Measurements from ENCODE around the gene PRKCE.
A peak's percentile ranks its signal among the peaks of the same experiment; 100 is the strongest.

The PRKCE gene

DNA sequence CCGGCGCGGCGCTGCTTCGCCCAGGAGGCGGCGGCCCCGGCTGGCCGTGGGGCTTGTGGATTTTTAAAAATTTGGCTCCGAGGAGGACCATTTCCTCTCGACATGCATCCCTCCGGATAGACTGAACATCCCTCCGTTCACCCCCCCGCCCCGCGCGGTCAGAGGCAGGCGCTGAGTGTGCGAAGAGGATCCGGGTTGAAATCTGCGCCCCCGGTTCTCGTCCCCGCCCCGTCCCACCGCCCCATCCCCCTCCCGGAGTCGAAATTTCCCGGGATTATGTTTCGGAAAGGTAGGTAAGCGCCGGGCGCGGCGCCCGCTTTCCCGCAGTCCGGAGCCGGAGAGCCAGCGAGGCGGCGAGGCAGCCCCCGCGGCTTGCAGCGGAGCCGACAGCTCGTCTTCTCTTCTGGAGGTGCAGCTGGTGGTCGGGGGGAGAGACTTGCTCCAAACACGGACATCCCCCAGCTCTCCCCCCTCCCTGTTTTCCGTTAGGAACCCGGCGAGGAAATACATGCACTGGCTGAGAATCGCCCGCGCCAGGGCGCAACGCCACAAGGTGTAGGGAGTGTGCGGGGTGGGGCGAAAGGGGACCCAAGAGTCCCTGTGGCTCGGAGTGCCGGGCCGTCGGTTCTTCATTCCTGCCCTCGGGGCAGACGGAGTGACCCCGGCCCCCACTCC, at the start of gene PRKCE:
Gene PRKCE, plus strand, starts transcription at position 261 of the 675 bp plus-strand sequence.
- DNase-seq = peak; percentile 28

DNA sequence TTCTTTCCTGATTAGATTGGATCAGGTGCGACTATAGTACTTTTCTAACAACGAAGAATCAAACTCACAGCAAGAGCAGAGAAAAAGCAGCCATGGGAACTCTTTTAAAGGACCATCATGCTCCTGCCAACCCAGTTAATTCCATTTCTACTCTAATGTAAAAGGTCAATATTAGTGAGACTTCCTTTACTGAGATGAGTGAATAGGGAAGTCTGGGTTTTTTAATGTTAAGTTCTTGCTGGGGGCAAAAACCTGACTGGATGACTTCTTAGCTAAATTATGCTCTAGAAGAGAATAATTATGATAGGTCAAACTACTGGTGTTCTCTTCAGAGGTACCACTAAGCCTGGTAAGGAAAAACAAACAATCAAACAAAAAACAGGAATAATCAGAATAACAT, 48.9 kb upstream of the PRKCE start:
- no peak for DNase-seq

DNA sequence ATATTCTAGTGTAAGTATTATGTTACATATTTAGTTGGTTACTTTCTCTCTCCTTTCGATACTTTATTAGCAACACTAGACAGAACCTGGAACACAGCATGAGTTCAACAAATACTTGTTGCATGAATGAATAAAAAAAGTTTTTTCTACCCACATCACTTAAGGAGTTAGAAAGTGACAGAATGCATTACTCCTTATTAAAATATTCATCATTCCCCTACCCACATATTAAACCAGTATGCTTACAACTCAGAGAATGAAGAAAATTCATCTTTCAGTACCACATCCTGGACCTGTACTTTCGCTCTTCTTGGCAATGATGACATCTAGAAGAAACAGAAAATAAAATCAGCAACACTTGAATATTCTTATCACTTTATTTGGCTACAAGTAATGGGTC, 46.4 kb upstream of the PRKCE start:
- DNase-seq = no peak

DNA sequence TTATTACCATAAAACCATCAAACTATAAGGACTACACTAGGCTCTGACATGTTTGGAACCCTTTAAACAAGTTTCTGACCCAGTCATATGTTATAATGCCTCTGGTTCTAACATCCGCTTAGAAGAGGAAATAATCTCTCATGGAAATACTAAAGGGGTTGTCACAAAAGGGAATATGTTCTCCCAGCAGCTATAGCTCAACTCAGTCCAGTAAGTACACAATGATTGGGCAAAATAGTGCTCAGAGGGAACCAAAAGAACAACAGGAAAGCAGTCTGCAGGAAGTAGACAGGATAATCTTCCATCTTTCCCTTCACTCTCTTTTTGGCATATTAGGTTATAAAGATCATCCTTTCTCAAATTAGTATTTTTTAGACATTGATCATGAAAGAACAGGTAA, 44.7 kb upstream of the PRKCE start:
- DNase-seq = no peak

DNA sequence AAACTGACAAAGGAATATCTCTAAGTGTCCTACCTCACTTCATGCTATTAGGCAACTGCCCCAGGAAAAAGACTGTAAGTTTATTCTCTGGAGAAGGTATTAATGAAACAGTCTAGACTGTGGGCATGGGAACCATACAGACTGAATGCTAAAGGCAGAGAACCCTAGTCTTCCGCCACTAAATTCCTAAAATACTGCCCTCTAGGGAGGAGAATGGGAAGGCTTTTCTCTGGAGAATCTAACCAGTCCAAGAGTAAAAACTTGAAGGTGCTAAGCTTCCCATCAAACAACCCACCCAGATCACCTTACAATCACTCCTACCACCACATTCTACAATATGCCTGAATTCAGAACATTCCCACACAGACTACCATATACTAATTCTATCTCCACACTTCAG, 43.8 kb upstream of the PRKCE start:
- no peak for DNase-seq

DNA sequence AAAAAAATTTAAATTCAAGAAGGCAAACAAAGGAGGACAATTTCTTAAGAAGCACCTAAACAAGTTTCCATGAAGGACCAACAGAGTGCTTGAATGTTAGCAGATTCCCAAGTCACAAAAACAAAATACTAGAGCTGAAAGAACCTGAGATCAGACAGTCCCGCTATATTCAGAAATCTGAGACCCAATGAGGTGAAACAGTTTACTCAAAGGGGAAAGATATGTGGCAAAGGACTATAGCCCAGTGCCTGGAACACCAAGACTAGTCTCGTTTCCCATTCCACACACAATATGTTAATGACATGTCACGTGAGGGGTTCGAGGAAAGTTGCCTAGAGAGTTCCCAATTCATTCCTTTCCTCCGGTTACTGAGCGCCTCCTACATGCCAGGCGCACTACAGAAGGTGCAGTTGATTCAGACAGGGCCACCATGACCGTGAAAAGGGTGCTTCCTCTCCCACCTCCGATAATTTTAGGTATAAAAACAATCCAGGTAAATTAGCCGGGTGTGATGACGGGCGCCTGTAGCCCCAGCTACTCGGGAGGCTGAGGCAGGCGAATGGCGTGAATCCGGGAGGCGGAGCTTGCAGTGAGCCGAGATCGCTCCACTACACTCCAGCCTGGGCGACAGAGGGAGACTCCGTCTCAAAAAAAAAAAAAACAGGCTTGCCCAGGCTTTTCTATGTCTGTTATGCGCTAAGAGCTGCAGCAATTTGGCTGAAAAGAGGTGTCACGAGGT, 41.0 kb upstream of the PRKCE start:
- peak; percentile 56 for DNase-seq

DNA sequence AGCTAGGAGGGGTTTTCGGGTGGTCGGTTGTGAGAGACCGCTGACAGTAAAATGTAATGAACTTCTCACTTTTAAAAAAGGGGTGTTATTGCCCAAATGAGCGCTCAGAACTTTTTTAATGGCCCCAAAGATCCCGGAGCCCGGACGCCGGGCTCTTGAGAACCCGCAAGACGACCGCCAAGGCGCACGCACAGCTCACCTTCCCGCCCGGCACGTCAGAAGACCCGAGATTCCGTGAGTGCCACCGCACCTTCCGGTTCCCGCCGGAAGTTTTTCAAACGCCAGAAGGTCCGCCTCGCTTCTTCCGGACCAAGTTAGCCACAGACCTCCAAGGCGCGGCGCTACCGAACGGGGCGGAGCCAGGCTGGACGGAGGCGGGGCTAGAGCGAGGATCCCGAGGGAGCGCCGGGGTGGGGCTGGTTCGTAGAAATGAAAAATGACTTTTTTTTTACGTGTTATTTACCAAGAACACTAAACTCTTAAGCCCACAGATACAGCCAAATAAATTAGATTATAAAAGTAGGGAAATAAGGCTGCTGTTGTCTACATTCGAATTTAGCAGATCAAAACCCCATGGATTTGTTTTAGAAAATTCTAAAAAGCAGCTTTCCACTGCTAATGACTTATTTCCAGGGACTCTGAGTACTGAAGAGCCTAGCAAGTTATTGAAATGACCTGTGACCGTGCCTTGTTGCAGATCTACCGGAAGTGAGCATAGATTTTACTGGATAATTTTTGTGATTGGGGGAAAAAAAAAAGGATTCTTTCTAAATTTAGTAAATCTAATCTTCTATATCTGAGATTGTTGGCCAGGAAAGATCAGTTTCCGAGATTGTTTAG, 40.2 kb upstream of the PRKCE start, which contains the start of gene SRBD1:
Gene SRBD1, minus strand, starts transcription at position 248 of the 840 bp plus-strand sequence. CDS start 5,826 bp downstream, outside the sequence.
- peak; percentile 88 for DNase-seq

DNA sequence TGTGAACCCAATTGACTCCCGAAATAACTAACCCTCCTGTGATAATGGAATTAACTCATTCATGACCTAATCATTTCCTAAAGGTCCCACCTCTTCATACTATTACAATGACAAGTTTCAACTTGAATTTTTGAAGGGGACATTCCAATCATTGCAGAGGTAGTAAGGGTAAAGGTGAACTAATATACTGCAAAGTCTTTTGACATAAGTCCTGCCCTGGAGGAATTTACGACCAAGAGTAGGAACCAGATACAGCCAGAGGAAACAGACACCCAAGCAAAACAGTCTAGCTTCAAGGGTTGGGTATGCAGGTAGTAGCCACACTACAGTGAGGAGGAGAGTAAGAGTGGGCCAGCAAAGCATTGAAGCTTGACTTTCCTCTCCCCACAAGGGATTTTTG, 39.2 kb upstream of the PRKCE start:
- DNase-seq = no peak

DNA sequence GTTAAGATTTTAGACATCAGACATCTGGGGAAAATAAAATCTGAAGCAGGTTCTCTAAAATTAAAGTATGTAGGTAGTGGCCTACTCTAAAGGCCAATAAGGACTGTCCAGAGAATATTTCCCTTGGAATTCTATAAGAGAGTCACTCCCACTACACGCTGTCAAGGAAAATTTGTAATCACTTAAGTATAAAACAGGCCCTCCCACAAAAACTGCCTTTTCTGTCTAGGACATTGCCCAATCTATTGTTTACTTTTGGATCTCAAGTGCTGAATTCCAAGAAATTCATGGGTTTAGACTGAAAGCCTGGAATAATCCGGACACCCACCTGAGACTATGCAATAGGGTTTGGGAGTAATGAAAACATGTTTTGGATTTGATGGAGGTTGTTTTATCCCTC, 38.7 kb upstream of the PRKCE start:
- DNase-seq = no peak

DNA sequence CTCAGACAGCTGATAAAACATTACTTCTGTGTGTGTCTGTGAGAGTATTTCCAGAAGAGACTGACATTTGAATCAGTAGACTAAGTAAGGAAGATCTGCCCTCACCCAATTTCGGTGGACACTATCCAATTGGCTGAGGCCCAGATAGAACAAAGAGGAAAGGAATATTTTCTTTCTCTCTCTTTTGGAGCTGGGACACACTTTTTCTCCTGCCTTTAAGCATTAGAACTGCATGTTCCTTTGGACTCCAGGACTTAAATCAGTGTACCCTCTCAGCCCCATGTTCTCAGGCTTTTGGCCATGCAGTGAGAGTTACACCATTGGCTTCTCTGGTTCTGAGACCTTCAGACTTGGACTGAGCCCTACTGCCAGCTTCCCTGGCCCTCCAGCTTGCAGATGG, 37.1 kb upstream of the PRKCE start:
- DNase-seq = no peak

DNA sequence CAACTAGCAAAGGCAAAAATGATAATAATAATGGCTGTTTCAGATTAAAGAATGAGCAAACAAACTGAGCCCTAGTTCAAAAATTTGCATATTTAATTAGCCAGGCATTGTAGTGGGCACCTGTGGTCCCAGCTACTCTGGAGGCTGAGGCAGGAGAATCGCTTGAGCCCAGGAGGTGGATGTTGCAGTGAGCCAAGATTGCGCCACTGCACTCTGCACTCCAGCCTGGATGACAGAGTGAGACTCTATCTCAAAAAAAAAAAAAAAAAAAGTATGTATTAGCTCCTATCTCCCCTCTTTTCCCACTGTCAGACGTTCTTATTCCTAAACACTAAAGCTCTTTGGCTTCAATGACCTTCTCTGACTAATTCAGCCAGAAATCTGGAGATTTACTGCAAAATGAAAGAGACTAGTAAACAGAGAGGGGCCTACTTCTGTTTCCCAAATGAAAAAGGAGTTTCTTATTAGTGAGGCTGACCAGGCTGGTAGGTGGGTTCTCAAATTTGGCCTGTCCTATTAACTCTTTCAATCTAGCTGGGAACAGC, 36.5 kb upstream of the PRKCE start:
- DNase-seq = no peak

DNA sequence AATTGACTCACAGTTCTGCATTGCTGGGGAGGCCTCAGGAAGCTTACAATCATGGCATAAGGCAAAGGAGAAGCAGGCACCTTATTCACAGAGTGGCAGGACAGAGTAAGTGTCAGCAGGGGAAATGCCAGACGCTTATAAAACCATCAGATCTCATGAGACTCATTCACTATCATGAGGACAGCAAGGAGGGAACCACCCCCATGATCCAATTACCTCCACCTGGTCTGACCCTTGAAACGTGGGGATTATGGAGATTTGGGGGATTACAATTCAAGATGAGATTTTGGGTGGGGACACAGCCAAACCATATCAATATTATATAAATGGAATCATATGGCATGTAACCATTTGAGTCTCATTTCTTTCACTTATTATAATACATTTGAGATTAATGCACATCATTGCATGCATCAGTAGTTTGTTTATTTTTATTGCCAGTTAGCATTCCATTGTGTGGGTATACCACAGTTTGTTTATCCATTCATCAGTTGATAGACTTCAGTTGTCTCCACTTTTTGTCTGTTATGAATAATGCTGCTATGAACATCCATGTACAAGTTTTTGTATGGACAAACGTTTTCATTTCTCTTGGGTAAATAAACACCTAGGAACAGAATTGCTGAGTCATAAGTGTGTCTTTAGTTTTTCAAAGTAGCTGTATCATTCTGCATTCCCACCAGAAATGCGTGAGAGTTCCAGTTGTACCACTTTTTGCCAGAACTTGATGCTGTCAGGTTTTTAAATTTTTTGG, 34.6 kb upstream of the PRKCE start:
- DNase-seq = no peak

DNA sequence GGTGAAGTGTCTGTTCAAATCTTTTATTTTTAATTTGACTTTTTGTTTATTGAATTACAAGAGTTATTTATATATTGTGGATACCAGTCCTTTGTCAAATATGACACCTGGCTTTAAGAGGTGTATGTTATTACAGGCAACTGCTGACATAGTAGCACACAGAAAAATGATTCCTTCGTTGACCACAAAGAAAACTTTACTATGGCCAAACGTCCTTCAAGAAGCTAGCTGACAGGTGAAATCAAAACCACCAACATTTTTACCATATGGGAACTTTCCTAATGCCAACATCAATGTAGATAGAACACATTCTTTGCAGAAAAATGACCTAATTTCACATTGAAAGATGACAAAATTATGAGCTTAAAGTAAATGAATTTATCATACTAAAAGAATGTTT, 34.0 kb upstream of the PRKCE start:
- DNase-seq = no peak

DNA sequence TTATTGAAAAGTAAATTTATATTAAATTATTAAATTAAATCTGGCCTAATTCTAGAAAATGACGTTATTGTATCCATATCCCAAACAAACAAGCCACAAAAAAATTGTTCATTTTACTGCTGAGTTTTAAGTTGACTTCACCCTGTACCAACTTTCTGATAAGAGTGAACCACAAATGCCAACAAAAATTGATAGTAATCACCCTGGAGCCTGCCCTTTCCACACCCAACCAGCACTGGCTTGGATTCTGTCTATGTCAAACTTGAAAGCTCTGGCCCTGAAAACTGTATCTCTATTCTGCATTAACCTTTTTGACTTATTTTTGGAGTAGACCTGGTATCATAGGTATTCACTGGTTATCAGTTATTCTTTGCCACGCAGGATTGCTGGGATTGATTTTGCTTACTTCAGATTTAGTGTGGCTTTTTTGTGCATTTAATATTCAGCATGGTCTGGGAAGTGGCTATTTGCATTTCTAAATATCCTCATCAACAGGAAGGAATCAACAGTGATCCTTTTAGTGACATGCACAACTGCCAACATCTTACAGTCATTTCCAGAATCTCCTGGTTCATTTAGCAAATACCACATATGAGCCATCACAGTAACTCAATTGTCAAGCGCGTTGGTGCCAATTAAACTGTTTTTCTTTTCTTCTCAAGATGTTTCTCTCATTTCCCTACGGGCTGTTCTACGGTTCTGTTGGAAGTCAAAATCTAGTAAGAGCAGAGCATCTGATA, 29.0 kb upstream of the PRKCE start:
- no peak for DNase-seq

DNA sequence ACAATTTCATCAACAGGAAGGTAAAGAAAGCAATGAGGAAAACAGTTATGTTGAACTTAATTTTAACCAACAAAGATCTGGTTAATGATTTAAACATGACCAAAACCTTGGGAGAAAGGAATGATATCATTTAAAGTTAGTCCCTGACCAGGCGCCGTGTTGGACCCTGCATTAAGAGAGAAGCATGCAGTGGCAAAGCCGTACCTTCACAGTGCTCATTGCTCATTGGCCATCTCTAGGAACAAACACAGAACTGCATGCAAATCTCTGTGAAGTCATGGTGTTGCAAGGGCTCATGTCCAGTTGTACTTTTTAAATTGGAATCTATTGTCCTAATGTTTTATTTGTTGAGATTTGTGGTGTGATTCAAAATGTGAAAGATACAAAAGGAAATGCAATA, 28.4 kb upstream of the PRKCE start:
- DNase-seq = no peak

DNA sequence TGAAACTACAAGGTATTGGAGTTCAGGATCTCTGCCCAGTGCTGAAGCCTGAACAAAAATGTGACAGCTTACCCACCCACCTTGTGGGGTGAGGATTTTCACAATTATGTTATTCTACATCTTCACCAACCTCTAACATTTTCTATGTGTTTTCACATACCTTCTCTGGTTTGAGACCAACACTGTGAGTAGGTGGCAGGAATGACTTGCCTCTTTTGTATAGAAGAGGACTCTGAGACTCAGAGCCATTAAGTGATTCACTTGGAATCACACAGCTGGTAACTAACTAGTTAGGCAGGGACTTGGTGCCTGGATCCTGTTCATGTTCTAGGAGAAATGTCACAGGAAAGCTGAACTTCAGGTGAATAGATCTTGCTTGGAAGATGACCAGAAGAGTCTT, 25.7 kb upstream of the PRKCE start:
- no peak for DNase-seq

DNA sequence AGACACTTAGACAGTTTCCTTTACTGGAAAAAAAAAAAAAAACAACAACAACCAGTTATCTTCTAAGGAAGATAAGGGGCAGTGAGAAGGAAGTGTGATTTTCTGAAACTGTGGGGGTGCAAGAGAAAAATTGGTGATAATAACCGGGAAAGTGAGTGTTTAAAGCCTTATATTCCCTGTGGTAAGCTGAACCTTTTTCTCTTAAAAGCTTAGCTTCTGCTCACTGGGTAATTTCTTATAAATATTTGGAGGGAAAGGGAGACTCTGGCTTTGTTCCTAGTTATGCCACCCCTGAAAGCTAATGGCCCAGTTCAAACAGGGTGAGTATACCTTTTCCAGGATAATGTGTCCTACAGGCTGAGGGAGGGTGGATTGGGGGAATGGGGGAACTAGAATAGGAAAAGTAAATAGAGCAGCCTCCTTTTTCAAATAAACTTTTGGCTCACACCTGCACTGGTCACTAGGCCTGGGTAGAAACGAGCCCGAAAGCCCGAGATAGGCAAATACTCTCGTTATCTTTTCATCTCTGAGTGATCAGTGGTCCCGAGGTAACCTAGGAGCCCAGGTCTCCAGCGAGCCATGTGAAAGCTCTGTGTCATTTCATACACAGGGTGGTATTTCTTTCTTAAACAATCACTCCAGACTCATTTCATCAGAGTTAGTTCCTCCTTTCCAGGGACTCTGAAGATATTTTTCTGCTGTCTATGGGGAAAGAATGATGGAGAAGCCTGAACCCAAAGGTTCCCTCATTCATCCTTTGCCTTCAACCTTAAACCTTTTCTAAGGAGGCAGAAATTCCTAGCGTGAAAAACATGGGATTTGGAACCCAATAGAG, 24.9 kb upstream of the PRKCE start:
- no peak for DNase-seq

DNA sequence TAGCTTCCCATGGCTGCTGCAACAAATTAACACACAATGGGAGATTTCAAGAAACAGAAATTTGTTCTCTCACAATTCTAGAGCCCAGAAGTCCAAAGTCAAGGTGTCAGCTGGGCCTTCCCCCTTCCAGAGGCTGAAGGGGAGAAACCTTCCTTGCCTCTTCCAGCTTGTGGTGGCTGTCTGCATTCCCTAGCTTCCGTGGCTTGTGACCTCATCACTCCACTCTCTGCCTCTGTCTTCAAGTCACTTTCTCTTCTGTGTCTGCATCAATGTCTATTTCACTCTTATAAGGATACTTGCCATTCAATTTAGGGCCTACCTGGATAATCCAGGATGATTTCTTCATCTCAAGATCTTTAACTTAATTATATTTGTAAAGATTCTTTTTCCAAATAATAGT, 23.6 kb upstream of the PRKCE start:
- DNase-seq = no peak

DNA sequence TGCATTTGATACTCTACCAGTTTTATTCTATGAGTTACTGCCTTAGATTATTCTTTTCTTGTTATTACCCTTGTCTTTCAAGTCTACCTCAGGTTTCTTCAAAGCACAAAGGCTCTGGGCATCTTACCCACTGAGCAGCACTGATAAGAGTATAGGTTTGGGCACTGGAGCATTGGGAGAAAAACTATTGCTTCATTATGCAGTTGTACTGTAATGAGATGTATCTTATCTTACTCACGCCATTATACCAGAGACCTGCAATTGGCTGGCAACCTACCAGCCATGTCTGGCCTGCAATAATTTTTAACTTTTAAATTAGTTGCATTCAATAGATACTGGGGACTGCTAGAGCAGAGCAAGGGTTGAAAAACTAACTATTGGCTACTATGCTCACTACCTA, 21.5 kb upstream of the PRKCE start:
- DNase-seq = no peak

DNA sequence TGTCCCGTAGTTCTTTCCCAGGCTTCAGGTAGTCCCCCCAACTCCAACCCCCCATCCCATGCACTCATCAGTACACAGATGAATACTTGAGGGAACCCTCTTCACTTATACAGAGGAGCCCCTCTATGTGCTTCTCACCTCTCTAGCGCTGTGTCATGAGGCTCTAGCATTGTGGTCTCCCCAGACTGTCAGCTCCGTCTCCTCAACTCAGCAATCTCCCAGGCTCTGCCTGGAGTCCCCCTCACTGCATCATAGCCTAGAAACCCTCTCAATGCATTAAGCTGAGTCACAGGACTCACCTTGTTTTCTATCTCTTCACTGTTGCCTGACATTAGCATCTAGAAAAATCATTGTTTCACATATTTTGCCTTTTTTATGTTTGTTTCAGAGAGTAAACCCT, 20.2 kb upstream of the PRKCE start:
- DNase-seq = no peak

DNA sequence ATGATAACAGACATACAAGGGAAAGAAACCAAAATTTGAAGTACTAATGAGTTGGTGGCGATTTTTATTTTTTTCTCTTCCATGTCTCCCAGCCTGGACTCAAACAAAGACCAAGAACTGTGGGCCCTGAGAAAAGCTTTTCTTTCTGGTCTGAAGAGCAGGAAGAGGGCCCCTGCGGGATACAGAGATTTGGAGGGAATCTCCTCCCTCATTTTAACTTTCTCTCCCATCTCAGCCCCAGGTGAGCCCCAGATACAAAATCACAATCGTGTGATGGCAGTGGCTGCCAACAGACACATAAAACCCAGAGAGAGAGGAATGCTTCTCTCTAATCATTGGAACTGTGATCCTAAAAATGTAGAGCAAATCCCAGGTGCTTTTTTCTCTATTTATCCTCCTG, 19.5 kb upstream of the PRKCE start:
- DNase-seq = no peak
